Suppressor macrophage treated with lipopolysaccharide for 4 hours (primary cell): ENCODE data around the gene ZDHHC14.
"Not testable (repeated sequence)": the region's sequence is repeated elsewhere in the genome, so short reads cannot be mapped to it uniquely, and the experiment has no call there.

Experiments
- DNase-seq: peaks from one replicate; pipeline ENCODE4 v3.0.0-alpha.2; 2020

The ZDHHC14 gene

GRCh38 chr6:157445277-157446009 lies 64.5 kb downstream of the ZDHHC14 start:
- no peak for DNase-seq

GRCh38 chr6:157447735-157448134 lies 66.7 kb downstream of the ZDHHC14 start:
- no peak for DNase-seq

DNA sequence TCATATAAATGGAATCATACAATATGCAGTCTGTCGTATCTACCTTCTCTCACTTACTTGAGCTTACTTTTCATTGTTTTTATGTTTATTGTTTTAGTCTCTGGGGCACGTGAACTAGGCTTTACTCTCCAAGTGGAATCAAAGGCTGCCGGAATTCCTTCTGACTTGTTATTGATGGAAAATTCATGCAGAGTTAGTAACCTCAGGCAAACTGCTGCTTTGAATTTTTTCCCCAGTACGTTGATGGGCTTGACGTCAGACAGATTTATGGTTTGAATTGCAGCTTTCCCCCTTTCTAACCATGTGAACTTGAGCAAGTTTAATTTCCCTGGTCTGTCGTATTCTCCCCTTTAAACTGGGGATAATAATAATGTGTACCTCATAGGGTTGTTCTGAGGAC lies 68.6 kb downstream of the ZDHHC14 start:
- DNase-seq, result no peak

GRCh38 chr6:157450931-157451742 lies 70.1 kb downstream of the ZDHHC14 start:
- no peak for DNase-seq

- no peak for DNase-seq
These were observed 71.1 kb downstream of the ZDHHC14 start for GRCh38 chr6:157452096-157452495.

- no peak for DNase-seq
These were observed 72.1 kb downstream of the ZDHHC14 start for GRCh38 chr6:157453131-157453530.

DNA sequence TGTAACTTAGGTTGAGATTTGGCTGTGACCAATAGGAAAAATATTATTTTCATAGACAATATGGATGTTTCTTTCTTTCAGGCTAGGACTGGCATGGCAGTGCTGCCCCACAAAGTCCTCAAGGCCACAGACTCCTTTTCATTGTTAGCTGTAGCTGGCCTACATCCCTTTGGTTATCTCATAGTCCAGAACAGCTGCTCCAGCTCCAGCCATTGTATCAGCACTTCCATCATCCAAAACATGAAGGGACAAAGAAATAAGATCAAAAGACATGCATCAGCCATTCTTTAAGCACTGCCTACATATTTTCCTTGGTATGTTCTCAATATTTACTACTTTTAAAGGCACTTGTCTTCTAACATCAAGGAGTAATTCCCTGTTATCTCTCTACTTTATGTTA lies 73.0 kb downstream of the ZDHHC14 start:
- no peak for DNase-seq

- DNase-seq, result no peak
These were observed 74.0 kb downstream of the ZDHHC14 start for GRCh38 chr6:157454762-157455714.

GRCh38 chr6:157455731-157456523 lies 74.9 kb downstream of the ZDHHC14 start:
- no peak for DNase-seq

- DNase-seq, result no peak
These were observed 75.5 kb downstream of the ZDHHC14 start for GRCh38 chr6:157456524-157456829.

GRCh38 chr6:157457787-157458186 lies 76.8 kb downstream of the ZDHHC14 start:
- DNase-seq, result no peak

- DNase-seq, result no peak
These were observed 78.3 kb downstream of the ZDHHC14 start for GRCh38 chr6:157459327-157459726.

GRCh38 chr6:157460182-157460999 lies 79.4 kb downstream of the ZDHHC14 start:
- DNase-seq, result no peak

DNA sequence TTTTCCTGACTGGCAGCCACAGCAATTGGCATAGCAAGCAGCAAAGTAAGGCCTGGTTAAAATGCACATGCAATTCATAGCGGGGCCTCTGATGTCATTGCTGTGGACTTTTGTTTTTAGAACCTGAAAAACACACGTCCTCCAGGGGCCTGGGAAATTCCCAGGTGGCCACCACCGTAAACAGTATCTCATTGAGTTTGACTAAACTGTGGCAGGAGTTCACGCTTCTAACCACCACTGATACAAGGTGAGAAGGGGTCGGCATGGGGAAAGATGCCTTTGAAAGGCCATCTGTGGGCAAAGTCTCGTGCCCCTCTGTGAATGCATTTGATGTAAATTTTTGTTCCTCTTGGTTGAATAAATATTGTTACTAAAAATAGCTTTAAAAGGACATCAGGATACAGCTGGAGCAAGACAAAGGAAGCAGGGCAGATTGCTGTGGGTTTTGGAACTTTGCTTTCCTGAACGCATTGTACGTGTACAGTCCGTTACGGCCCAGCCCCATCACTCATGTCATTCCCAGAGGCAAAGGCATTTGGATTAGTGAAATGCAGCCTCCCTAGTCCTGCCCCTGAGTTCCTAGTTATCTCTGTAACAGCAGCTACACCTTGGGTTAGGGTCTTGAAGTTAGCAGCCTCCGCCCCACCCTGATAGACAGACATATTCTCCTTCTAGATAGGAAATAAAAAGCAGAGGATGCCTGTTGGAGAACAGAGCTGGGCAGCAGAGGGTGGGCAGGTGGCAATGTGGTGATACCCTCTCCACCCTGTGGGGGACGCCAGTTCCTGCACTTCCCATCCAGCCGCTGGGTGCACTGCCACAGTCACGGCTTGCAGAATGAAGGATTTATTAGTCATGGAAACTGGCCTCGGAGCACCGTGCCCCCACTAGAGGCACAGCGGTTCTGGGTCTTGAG lies 80.3 kb downstream of the ZDHHC14 start:
- DNase-seq, result peak; percentile 17

- DNase-seq, result no peak
These were observed 82.2 kb downstream of the ZDHHC14 start for GRCh38 chr6:157462956-157463742.

- DNase-seq, result not testable (repeated sequence)
These were observed 82.7 kb downstream of the ZDHHC14 start for GRCh38 chr6:157463743-157464135.

DNA sequence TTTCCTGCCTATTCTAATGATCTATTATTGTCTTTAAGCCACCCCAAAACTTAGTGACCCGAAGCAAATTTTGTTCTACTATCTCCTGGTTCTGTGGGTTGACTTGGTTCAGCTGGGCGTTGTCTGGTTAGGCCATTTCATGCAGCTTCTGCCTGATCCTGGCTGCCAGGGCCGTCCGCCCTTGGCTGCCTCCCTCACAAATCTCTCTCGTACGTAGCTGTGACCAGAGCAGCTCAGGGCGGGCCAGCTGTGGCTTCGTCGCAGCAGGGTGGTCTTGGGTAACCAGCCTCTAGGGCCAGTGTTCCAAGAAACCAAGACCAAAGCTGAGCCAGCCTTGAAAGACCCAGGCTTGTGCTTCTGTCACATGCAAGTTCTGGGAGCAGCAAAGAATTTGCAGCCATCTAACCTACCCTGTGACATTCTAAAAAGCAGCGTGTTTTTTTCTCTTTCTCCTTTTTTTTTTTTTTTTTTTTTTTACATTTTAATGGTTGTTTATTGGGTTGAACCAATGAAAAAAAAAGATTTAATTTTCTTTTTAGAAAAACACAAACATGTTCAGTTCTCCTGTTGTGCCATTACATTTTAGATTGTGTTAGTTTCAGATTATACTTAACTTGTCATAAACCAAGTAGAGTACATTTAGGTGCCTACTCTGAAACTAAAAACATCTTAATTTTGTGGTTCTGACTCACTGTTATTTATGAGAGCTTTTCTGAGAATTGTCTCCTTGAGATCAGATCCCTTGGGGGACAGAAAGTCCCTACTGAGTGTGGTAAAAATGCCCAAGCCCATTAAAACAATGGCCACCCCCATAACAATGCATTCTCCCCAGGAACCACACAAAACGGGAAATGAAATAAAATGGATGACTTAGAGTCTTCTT lies 83.9 kb downstream of the ZDHHC14 start:
- DNase-seq, result no peak

DNA sequence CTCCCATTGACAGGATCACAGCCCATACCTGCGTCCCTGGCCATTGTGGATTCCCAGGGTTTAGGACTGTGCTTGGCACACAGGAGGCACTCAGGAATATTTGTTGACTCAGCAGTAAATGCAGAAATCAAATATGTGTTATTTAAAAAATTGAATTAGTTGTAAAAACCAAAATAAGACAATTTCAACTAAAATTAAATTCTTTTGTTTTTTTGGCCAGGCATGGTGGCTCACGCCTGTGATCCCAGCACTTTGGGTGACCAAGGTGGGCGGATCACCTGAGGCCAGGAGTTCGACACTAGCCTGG lies 85.3 kb downstream of the ZDHHC14 start:
- no peak for DNase-seq

DNA sequence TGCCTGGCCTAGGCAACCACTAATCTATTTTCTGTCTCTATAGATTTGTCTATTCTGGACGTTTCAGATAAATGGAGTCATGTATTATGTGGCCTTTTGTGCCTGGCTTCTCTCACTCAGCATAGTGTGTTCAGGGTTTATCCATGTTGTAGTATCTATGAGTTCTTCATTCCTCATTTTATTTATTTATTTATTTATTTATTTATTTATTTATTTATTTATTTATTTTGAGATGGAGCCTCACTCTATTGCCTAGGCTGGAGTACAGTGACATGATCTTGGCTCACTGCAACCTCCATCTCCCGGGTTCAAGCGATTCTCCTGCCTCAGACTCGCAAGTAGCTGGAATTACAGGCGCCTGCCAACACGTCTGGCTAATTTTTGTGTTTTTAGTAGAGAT lies 86.3 kb downstream of the ZDHHC14 start:
- not testable (repeated sequence) for DNase-seq
